SK-N-SH (cell line): ENCODE results near the gene MESP1. TPM values are rescaled to one million over a fixed set of nuclear protein-coding genes. Genes with fewer than 3 reads are reported as not detected.

Experiments used
- CTCF ChIA-PET: fragments of 300-600, 350-600 bp; formaldehyde crosslinking; extraction: SDS; loops from one replicate; lab custom pipeline; 2021; lab: Yijun Ruan, JAX
- POLR2A ChIA-PET: fragments of 350-600 bp; sonication (Branson Sonifier 250); formaldehyde crosslinking; extraction: SDS; loops from one replicate; lab custom pipeline; 2020; ENCODE audit warnings: antibody characterized with exemption, inconsistent platforms; lab: Yijun Ruan, JAX
- DNase-seq: peaks from one replicate; pipeline ENCODE4 v3.0.0; 2012
- H2AFZ ChIP-seq: fragments of 200-600 bp; sonication (generic); 2 replicates; pipeline ENCODE4 v1.8.1; 2016; ENCODE audit warnings: antibody characterized with exemption, mild to moderate bottlenecking, low read depth
- H3F3A ChIP-seq: fragments of 200-600 bp; sonication (generic); replicated peaks from 2 replicates; pipeline ENCODE3; 2016; ENCODE audit warnings: antibody characterized with exemption, mild to moderate bottlenecking; ENCODE audit not compliant: insufficient read depth
- H3K27ac ChIP-seq, 2 experiments: fragments of 200-500 bp in 1 of 2; fragments of 200-600 bp in 1 of 2; sonication (Bioruptor generic) in 1 of 2; sonication (generic), shearing (Covaris generic) in 1 of 2; 2 replicates each; pipeline versions ENCODE4 v1.5.1 to v1.6.1; 2014 to 2016; ENCODE audit warnings: low read depth in 2 of 2, inconsistent platforms in 1 of 2, low read length in 1 of 2, mild to moderate bottlenecking in 1 of 2, mixed read lengths in 1 of 2
- H3K27me3 ChIP-seq: fragments of 200-600 bp; sonication (generic), shearing (Covaris generic); 2 replicates; pipeline ENCODE4 v1.6.1; 2016; ENCODE audit warnings: mixed run types; ENCODE audit not compliant: insufficient read depth
- H3K36me3 ChIP-seq, 2 experiments: fragments of 200-500 bp in 1 of 2; fragments of 200-600 bp in 1 of 2; sonication (Bioruptor generic) in 1 of 2; sonication (generic) in 1 of 2; replicated peaks in 1 of 2; 2 replicates each; pipeline versions ENCODE3 to v1.5.1; 2014 to 2016; ENCODE audit warnings: low read length in 1 of 2, mild to moderate bottlenecking in 1 of 2; ENCODE audit not compliant: insufficient read depth in 2 of 2, control insufficient read depth in 1 of 2
- H3K4me1 ChIP-seq, 2 experiments: fragments of 200-500 bp in 1 of 2; fragments of 200-600 bp in 1 of 2; sonication (Bioruptor generic) in 1 of 2; sonication (generic), shearing (Covaris generic) in 1 of 2; 2 replicates each; pipeline versions ENCODE4 v1.5.1 to v1.6.1; 2014 to 2016; ENCODE audit warnings: low read depth in 1 of 2, low read length in 1 of 2, mixed run types in 1 of 2; ENCODE audit not compliant: insufficient read depth in 2 of 2, control insufficient read depth in 1 of 2
- H3K4me2 ChIP-seq: fragments of 200-600 bp; sonication (generic), shearing (Covaris generic); 2 replicates; pipeline ENCODE4 v1.6.1; 2017; ENCODE audit warnings: mixed run types
- H3K4me3 ChIP-seq, 2 experiments: fragments of 200-500 bp in 1 of 2; fragments of 200-600 bp in 1 of 2; sonication (Bioruptor generic) in 1 of 2; sonication (generic), shearing (Covaris generic) in 1 of 2; 2 replicates each; pipeline versions ENCODE4 v1.5.1 to v1.8.1; 2014 to 2016; ENCODE audit warnings: low read depth in 2 of 2, inconsistent platforms in 1 of 2, low read length in 1 of 2, mild to moderate bottlenecking in 1 of 2, mixed read lengths in 1 of 2, moderate library complexity in 1 of 2
- H3K79me2 ChIP-seq: fragments of 200-600 bp; sonication (generic); 2 replicates; pipeline ENCODE4 v1.8.1; 2017; ENCODE audit warnings: mild to moderate bottlenecking; ENCODE audit not compliant: insufficient read depth
- H3K9ac ChIP-seq: fragments of 200-600 bp; sonication (generic); 2 replicates; pipeline ENCODE4 v1.6.1; 2017; ENCODE audit warnings: mixed run types
- H3K9me2 ChIP-seq: fragments of 200-600 bp; sonication (generic); 2 replicates; pipeline ENCODE4 v1.6.1; 2017; ENCODE audit warnings: mixed run types
- H3K9me3 ChIP-seq: fragments of 200-600 bp; sonication (generic); 2 replicates; pipeline ENCODE4 v1.6.1; 2017; ENCODE audit warnings: mixed run types, mild to moderate bottlenecking, moderate library complexity
- H4K20me1 ChIP-seq: fragments of 200-600 bp; sonication (generic); 2 replicates; pipeline ENCODE4 v1.6.1; 2017; ENCODE audit warnings: mild to moderate bottlenecking, mixed run types; ENCODE audit not compliant: insufficient read depth
- CHD2 ChIP-seq: fragments of 150-350 bp; IDR thresholded peaks from 2 replicates; pipeline ENCODE4 v1.6.1; 2018; ENCODE audit warnings: low read length; ENCODE audit not compliant: partially characterized antibody
- ELF1 ChIP-seq: IDR thresholded peaks from 2 replicates; pipeline ENCODE4 v1.4.0; 2012
- EZH2phosphoT487 ChIP-seq: fragments of 200-600 bp; sonication (generic); IDR thresholded peaks from 2 replicates; pipeline ENCODE4 v1.6.1; 2017; ENCODE audit warnings: low read depth, mixed run types, mild to moderate bottlenecking, antibody characterized with exemption, moderate library complexity, borderline replicate concordance
- FOSL2 ChIP-seq: IDR thresholded peaks from 2 replicates; pipeline ENCODE4 v1.4.0; 2012; ENCODE audit warnings: low read depth, mild to moderate bottlenecking, moderate library complexity, borderline replicate concordance
- FOXJ3 ChIP-seq: sonication (generic); formaldehyde crosslinking; IDR thresholded peaks from 2 replicates; pipeline ENCODE4 v1.5.1; 2020; ENCODE audit warnings: mild to moderate bottlenecking, missing genetic modification reagents
- FOXM1 ChIP-seq: IDR thresholded peaks from 2 replicates; pipeline ENCODE4 v1.4.0; 2012; ENCODE audit warnings: low read depth, mild to moderate bottlenecking
- GABPA ChIP-seq: IDR thresholded peaks from 2 replicates; pipeline ENCODE4 v1.4.0; 2012; ENCODE audit warnings: low read depth, mild to moderate bottlenecking
- JUND ChIP-seq: IDR thresholded peaks from 2 replicates; pipeline ENCODE4 v1.4.0; 2012
- NFIC ChIP-seq: IDR thresholded peaks from 2 replicates; pipeline ENCODE4 v1.4.0; 2012; ENCODE audit warnings: borderline replicate concordance
- PBX3 ChIP-seq: IDR thresholded peaks from 2 replicates; pipeline ENCODE4; 2012
- RAD21 ChIP-seq: IDR thresholded peaks from 2 replicates; pipeline ENCODE4 v1.6.1; 2012; ENCODE audit warnings: mild to moderate bottlenecking, low read length
- RCOR1 ChIP-seq: fragments of 150-350 bp; IDR thresholded peaks from 2 replicates; pipeline ENCODE4 v1.6.1; 2017; ENCODE audit warnings: antibody characterized with exemption, low read length
- REST ChIP-seq: IDR thresholded peaks from 2 replicates; pipeline ENCODE4 v1.6.1; 2012; ENCODE audit warnings: mild to moderate bottlenecking, low read depth, low read length, moderate library complexity
- RXRA ChIP-seq: IDR thresholded peaks from 2 replicates; pipeline ENCODE4 v1.4.0; 2012; ENCODE audit warnings: low read depth, mild to moderate bottlenecking, borderline replicate concordance
- SMC3 ChIP-seq: IDR thresholded peaks from 2 replicates; pipeline ENCODE4 v1.6.1; 2012; ENCODE audit warnings: low read depth, low read length, improper control_type of control experiment
- TEAD4 ChIP-seq: IDR thresholded peaks from 2 replicates; pipeline ENCODE4 v1.4.0; 2012; ENCODE audit warnings: mild to moderate bottlenecking, borderline replicate concordance; ENCODE audit not compliant: insufficient read depth
- USF1 ChIP-seq: IDR thresholded peaks from 2 replicates; pipeline ENCODE4 v1.4.0; 2012; ENCODE audit warnings: low read depth, borderline replicate concordance
- USF2 ChIP-seq: fragments of 150-350 bp; IDR thresholded peaks from 2 replicates; pipeline ENCODE4 v1.6.1; 2017; ENCODE audit warnings: antibody characterized with exemption, low read length, low read depth, borderline replicate concordance
- YY1 ChIP-seq: IDR thresholded peaks from 2 replicates; pipeline ENCODE4 v1.4.0; 2012; ENCODE audit warnings: low read depth, mild to moderate bottlenecking
- WGBS: methylation state at CpG from one replicate; pipeline ENCODE4 v1.1.6; 2017; ENCODE audit warnings: low lambda C conversion rate; 5-methylcytosine and 5-hydroxymethylcytosine counted together
- polyA plus RNA-seq, 3 experiments: library from polyadenylated mRNA; depleted of rRNA; stranded (reverse); fragments of >200 nt; gene quantifications; 2 replicates each; pipeline ENCODE4 v1.2.3, GENCODE V29; 2012

MESP1 gene
- polyA plus RNA-seq, 1 of the 3 experiments (the other 2 are of a cell fraction), result 0.74 TPM

- H3K27ac ChIP-seq, result peak overlapping the region in 1 of 2 experiments; percentile 56; a peak in 1 of 4 replicates
- ChIA-PET CTCF (interaction anchor here (3.3 kb wide), 1 partner anchor 10 kb away, joined by 32 read pairs; no protein-coding TSS in a partner anchor), POLR2A (no interaction called here)
- no peaks in the 10 kb centered on the region for H3K9me3 ChIP-seq
- peaks cover 4 to 15% of the 10 kb centered on the region in 2 experiments; a peak in 2 of 4 replicates for H3K4me1 ChIP-seq
- H3K9me2 ChIP-seq, result no peaks in the 10 kb centered on the region
- no peaks in the 10 kb centered on the region for H3K79me2 ChIP-seq
- WGBS, result 91% methylated on average over 3 of the region's 3 CpGs
- H4K20me1 ChIP-seq, result no peaks in the 10 kb centered on the region
- peaks cover 10% of the 10 kb centered on the region for H3F3A ChIP-seq
- TF ChIP-seq PBX3, result no peak
- TF ChIP-seq ELF1, result no peak
- TF ChIP-seq CHD2, result no peak
- no peak for TF ChIP-seq RAD21
- TF ChIP-seq FOSL2, result no peak
- TF ChIP-seq TEAD4, result no peak
- no peak for TF ChIP-seq YY1
- TF ChIP-seq SMC3, result no peak
- no peak for TF ChIP-seq USF2
- TF ChIP-seq NFIC, result no peak
- H3K36me3 ChIP-seq, result no peaks in the 10 kb centered on the region
- no peak for DNase-seq
- no peaks in the 10 kb centered on the region for H3K27me3 ChIP-seq
- no peak overlapping the region for H3K9ac ChIP-seq
- H2AFZ ChIP-seq, result no peak overlapping the region
- H3K4me3 ChIP-seq, result no peak overlapping the region
- H3K4me2 ChIP-seq, result no peak overlapping the region
These were observed 18.3 kb upstream of the MESP1 start for GRCh38 chr15:89769366-89769765.

- H3K9ac ChIP-seq, result no peak overlapping the region
- H3K4me2 ChIP-seq, result no peak overlapping the region
- DNase-seq, result no peak
- no peaks in the 10 kb centered on the region for H3K36me3 ChIP-seq
- peaks cover 4 to 15% of the 10 kb centered on the region in 2 experiments; a peak in 2 of 4 replicates for H3K4me1 ChIP-seq
- POLR2A ChIA-PET, result interaction anchor here (0.5 kb wide), 1 partner anchor 151 kb away, joined by 3 read pairs; no protein-coding TSS in a partner anchor
- no peaks in the 10 kb centered on the region for H4K20me1 ChIP-seq
- H3F3A ChIP-seq, result peaks cover 10% of the 10 kb centered on the region
- CTCF ChIA-PET, result interaction anchor here (0.6 to 3.3 kb wide), 5 partner anchors 8 to 115 kb away, joined by 3 to 32 read pairs (median 4); partner anchors contain the start of gene MESP2
- no peaks in the 10 kb centered on the region for H3K9me3 ChIP-seq
- no peak overlapping the region for H2AFZ ChIP-seq
- no peaks in the 10 kb centered on the region for H3K9me2 ChIP-seq
- no peaks in the 10 kb centered on the region for H3K27me3 ChIP-seq
- no peaks in the 10 kb centered on the region for H3K79me2 ChIP-seq
- no peak overlapping the region for H3K27ac ChIP-seq
- no peak overlapping the region for H3K4me3 ChIP-seq
- WGBS, result 90% methylated on average over 7 of the region's 7 CpGs
- TF ChIP-seq JUND (no peak), FOXJ3 (CRISPR knock-in tag) (no peak), REST (no peak), USF2 (no peak), EZH2phosphoT487 (no peak), USF1 (no peak), YY1 (no peak), GABPA (no peak), FOXM1 (no peak), RCOR1 (no peak), PBX3 (no peak), RXRA (no peak)
These were observed 17.0 kb upstream of the MESP1 start for GRCh38 chr15:89768071-89768500.
